ENCODE results near the gene FAM240B.

DNA sequence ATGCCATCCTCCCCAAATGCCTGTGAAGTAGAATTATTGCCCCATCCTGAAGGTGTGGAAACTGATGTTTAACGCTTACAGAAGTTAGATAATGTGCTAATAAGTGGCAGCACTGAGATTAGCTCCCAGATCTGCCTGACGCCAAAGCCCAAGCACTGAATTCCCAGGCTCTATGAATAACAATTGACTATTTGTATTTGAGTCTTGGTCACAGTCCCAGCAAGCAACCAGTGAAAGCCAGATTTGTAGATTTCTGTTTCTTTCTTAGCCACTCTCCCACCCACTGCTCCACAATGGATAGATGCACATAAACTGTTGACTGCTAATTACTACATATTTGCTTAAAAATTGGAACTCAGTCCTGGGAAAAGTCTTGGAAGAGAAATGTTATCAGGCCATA is 34.4 kb downstream of the FAM240B start:
- TF ChIP-seq, protein P1, sequence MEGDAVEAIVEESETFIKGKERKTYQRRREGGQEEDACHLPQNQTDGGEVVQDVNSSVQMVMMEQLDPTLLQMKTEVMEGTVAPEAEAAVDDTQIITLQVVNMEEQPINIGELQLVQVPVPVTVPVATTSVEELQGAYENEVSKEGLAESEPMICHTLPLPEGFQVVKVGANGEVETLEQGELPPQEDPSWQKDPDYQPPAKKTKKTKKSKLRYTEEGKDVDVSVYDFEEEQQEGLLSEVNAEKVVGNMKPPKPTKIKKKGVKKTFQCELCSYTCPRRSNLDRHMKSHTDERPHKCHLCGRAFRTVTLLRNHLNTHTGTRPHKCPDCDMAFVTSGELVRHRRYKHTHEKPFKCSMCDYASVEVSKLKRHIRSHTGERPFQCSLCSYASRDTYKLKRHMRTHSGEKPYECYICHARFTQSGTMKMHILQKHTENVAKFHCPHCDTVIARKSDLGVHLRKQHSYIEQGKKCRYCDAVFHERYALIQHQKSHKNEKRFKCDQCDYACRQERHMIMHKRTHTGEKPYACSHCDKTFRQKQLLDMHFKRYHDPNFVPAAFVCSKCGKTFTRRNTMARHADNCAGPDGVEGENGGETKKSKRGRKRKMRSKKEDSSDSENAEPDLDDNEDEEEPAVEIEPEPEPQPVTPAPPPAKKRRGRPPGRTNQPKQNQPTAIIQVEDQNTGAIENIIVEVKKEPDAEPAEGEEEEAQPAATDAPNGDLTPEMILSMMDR (IDR thresholded peaks at IDR 0.05; ENCODE audit: low read length), result no peak
- TF ChIP-seq EZH2phosphoT487 (IDR thresholded peaks at IDR 0.05; ENCODE audit: low read length), result no peak
- TF ChIP-seq EZH2 (optimal IDR thresholded peaks at IDR 0.05; ENCODE audit: low read depth, low read length), result no peak

Data from MM.1S (cell line).